Ishikawa (cell line): ENCODE measurements around the gene TPSG1.

Experiments used
- CREB1 ChIP-seq: IDR thresholded peaks from 2 replicates; pipeline ENCODE4 v1.6.1; 2012; ENCODE audit warnings: low read depth
- EGR1 ChIP-seq: IDR thresholded peaks from 2 replicates; pipeline ENCODE4 v1.6.1; 2012
- FOXM1 ChIP-seq: IDR thresholded peaks from 2 replicates; pipeline ENCODE4 v1.6.1; 2012; ENCODE audit warnings: low read depth, borderline replicate concordance
- RAD21 ChIP-seq: IDR thresholded peaks from 2 replicates; pipeline ENCODE4 v1.6.1; 2012; ENCODE audit warnings: low read depth
- TAF1 ChIP-seq: IDR thresholded peaks from 2 replicates; pipeline ENCODE4 v1.6.1; 2012; ENCODE audit warnings: low read depth, mild to moderate bottlenecking
- TCF12 ChIP-seq: IDR thresholded peaks from 2 replicates; pipeline ENCODE4 v1.6.1; 2012; ENCODE audit warnings: low read depth
- ZBTB7A ChIP-seq: IDR thresholded peaks from 2 replicates; pipeline ENCODE4 v1.6.1; 2012; ENCODE audit warnings: low read depth
- TF ChIP-seq, protein P1 (sequence below): IDR thresholded peaks from 2 replicates; pipeline ENCODE4 v1.6.1; 2012; ENCODE audit warnings: low read depth, mild to moderate bottlenecking
- TF ChIP-seq, protein P2 (sequence below): IDR thresholded peaks from 2 replicates; pipeline ENCODE4 v1.6.1; 2012
- TF ChIP-seq, protein P3 (sequence below): IDR thresholded peaks from 2 replicates; pipeline ENCODE4 v1.6.1; 2012

DNA sequence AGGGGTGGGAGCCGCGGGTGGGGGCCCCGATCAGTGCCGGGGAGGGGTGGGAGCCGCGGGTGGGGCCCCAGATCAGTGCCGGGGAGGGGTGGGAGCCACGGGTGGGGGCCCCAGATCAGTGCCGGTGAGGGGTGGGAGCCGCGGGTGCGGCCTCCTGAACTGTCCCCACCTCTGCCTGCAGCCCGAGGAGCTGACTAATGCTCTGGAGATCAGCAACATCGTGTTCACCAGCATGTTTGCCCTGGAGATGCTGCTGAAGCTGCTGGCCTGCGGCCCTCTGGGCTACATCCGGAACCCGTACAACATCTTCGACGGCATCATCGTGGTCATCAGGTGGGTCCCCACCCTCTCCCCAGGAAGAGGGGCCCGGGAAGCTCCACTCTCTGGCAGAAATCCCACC is 20.1 kb downstream of the TPSG1 start:
- TF ChIP-seq, protein P1, sequence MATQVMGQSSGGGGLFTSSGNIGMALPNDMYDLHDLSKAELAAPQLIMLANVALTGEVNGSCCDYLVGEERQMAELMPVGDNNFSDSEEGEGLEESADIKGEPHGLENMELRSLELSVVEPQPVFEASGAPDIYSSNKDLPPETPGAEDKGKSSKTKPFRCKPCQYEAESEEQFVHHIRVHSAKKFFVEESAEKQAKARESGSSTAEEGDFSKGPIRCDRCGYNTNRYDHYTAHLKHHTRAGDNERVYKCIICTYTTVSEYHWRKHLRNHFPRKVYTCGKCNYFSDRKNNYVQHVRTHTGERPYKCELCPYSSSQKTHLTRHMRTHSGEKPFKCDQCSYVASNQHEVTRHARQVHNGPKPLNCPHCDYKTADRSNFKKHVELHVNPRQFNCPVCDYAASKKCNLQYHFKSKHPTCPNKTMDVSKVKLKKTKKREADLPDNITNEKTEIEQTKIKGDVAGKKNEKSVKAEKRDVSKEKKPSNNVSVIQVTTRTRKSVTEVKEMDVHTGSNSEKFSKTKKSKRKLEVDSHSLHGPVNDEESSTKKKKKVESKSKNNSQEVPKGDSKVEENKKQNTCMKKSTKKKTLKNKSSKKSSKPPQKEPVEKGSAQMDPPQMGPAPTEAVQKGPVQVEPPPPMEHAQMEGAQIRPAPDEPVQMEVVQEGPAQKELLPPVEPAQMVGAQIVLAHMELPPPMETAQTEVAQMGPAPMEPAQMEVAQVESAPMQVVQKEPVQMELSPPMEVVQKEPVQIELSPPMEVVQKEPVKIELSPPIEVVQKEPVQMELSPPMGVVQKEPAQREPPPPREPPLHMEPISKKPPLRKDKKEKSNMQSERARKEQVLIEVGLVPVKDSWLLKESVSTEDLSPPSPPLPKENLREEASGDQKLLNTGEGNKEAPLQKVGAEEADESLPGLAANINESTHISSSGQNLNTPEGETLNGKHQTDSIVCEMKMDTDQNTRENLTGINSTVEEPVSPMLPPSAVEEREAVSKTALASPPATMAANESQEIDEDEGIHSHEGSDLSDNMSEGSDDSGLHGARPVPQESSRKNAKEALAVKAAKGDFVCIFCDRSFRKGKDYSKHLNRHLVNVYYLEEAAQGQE = no peak
- TF ChIP-seq EGR1 (no peak), TAF1 (no peak), FOXM1 (no peak), ZBTB7A (no peak), RAD21 (no peak), CREB1 (no peak), TCF12 (no peak)
- TF ChIP-seq, protein P2, sequence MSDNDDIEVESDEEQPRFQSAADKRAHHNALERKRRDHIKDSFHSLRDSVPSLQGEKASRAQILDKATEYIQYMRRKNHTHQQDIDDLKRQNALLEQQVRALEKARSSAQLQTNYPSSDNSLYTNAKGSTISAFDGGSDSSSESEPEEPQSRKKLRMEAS = no peak
- TF ChIP-seq, protein P3, sequence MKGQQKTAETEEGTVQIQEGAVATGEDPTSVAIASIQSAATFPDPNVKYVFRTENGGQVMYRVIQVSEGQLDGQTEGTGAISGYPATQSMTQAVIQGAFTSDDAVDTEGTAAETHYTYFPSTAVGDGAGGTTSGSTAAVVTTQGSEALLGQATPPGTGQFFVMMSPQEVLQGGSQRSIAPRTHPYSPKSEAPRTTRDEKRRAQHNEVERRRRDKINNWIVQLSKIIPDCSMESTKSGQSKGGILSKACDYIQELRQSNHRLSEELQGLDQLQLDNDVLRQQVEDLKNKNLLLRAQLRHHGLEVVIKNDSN = no peak
